ENCODE data around the gene TREML4.

TREML4 gene

GRCh38 chr6:41288030-41288753 is 60.0 kb downstream of the TREML4 start:
- DNase-seq = peak; percentile 99
